Suprapubic skin (tissue), 4 donors: Measurements from ENCODE around the gene ERO1B. TPM values are rescaled to one million over a fixed set of nuclear protein-coding genes. Genes with fewer than 3 reads are reported as not detected.

Experiments
- DNase-seq, 2 donors: peaks; one replicate each; pipeline ENCODE4 v3.0.0-alpha.2; 2019; ENCODE audit warnings: low spot score in 2 of 2
- H3K27ac ChIP-seq: fragments of 200-600 bp; sonication (generic); one replicate; pipeline ENCODE4 v1.5.1; 2019
- H3K27me3 ChIP-seq: fragments of 200-600 bp; sonication (generic); one replicate; pipeline ENCODE4 v1.5.1; 2019
- H3K36me3 ChIP-seq: fragments of 200-600 bp; sonication (generic); one replicate; pipeline ENCODE4 v1.5.1; 2019
- H3K4me1 ChIP-seq: fragments of 200-600 bp; sonication (generic); one replicate; pipeline ENCODE4 v1.5.1; 2019
- H3K4me3 ChIP-seq: fragments of 200-600 bp; sonication (generic); one replicate; pipeline ENCODE4 v1.5.1; 2019; ENCODE audit warnings: mild to moderate bottlenecking
- H3K9me3 ChIP-seq: fragments of 200-600 bp; sonication (generic); one replicate; pipeline ENCODE4 v1.5.1; 2019
- EP300 ChIP-seq: sonication (generic); formaldehyde crosslinking; IDR thresholded peaks from one replicate; pipeline ENCODE4 v1.6.1; 2017; ENCODE audit warnings: antibody characterized with exemption
- POLR2A ChIP-seq, 2 donors: fragments of 450-650 bp; IDR thresholded peaks; one replicate each; pipeline ENCODE4 v1.6.1; 2017; ENCODE audit warnings: antibody characterized with exemption in 2 of 2, mild to moderate bottlenecking in 2 of 2, moderate library complexity in 2 of 2
- POLR2AphosphoS5 ChIP-seq, 3 donors: sonication (generic); formaldehyde crosslinking; IDR thresholded peaks; one replicate each; pipeline ENCODE4 v1.6.1; 2017; ENCODE audit warnings: antibody characterized with exemption in 3 of 3
- WGBS: methylation state at CpG from one replicate; pipeline ENCODE4 v1.1.5; 2018; 5-methylcytosine and 5-hydroxymethylcytosine counted together
- total RNA-seq, 4 donors: library from RNA; depleted of rRNA; stranded (reverse); fragments of >200 nt; gene quantifications; one replicate each; pipeline ENCODE4 v1.1.0, GENCODE V29; 2016
- TF ChIP-seq, protein P1 (sequence below), 2 donors: fragments of 200-600 bp in 1 of 2; fragments of 450-650 bp in 1 of 2; sonication (generic) in 1 of 2; IDR thresholded peaks; one replicate each; pipeline ENCODE4 v1.5.1; 2016 to 2019; ENCODE audit warnings: antibody characterized with exemption in 2 of 2, mild to moderate bottlenecking in 1 of 2, moderate library complexity in 1 of 2

ERO1B gene
- total RNA-seq, 4 donors from 2014 or later: 2.9 to 11.7 (median 4.2) TPM

- no peaks in the 10 kb centered on the region for H3K27me3 ChIP-seq
- TF ChIP-seq POLR2A (IDR thresholded peaks at IDR 0.05) (no peak), EP300 (no peak), POLR2AphosphoS5 (IDR thresholded peaks at IDR 0.05) (no peak)
- TF ChIP-seq, protein P1, sequence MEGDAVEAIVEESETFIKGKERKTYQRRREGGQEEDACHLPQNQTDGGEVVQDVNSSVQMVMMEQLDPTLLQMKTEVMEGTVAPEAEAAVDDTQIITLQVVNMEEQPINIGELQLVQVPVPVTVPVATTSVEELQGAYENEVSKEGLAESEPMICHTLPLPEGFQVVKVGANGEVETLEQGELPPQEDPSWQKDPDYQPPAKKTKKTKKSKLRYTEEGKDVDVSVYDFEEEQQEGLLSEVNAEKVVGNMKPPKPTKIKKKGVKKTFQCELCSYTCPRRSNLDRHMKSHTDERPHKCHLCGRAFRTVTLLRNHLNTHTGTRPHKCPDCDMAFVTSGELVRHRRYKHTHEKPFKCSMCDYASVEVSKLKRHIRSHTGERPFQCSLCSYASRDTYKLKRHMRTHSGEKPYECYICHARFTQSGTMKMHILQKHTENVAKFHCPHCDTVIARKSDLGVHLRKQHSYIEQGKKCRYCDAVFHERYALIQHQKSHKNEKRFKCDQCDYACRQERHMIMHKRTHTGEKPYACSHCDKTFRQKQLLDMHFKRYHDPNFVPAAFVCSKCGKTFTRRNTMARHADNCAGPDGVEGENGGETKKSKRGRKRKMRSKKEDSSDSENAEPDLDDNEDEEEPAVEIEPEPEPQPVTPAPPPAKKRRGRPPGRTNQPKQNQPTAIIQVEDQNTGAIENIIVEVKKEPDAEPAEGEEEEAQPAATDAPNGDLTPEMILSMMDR (IDR thresholded peaks at IDR 0.05): no peak
- H3K4me3 ChIP-seq: no peak overlapping the region
- H3K27ac ChIP-seq: no peak overlapping the region
- H3K36me3 ChIP-seq: peaks cover 32% of the 10 kb centered on the region
- no peaks in the 10 kb centered on the region for H3K4me1 ChIP-seq
- H3K9me3 ChIP-seq: no peaks in the 10 kb centered on the region
- WGBS: 66% methylated on average over 5 of the region's 5 CpGs
- DNase-seq: no peak
Measured at GRCh38 chr1:236207121-236207520, 74.6 kb downstream of the ERO1B start.

DNA sequence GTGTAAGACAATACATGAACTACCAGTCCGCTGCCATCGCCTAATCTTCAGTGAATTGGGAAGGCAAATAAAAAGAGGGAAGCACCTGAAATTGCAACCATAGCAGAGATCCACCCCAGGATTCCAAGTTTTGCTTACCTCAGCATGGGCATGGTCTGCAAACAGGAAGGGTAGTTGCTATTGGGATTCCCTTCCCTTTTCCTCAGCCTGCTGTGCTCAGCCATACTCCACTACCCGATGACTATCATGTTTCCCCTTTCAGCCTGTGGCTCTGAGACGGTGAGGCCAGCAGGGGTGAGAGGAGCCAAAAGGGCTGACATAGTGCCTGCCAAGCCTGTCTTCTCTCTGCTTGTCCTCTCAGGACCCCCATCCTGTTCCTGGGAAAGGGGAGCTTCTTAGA lies 75.2 kb downstream of the ERO1B start:
- no peaks in the 10 kb centered on the region for H3K9me3 ChIP-seq
- no peaks in the 10 kb centered on the region for H3K27me3 ChIP-seq
- peaks cover 33% of the 10 kb centered on the region for H3K36me3 ChIP-seq
- 72% methylated on average over 4 of the region's 4 CpGs for WGBS
- no peak for TF ChIP-seq POLR2AphosphoS5 (IDR thresholded peaks at IDR 0.05)
- no peak for TF ChIP-seq EP300
- TF ChIP-seq, protein P1 (IDR thresholded peaks at IDR 0.05): no peak
- no peak for TF ChIP-seq POLR2A (IDR thresholded peaks at IDR 0.05)
- no peak for DNase-seq
- no peak overlapping the region for H3K4me3 ChIP-seq
- no peaks in the 10 kb centered on the region for H3K4me1 ChIP-seq
- no peak overlapping the region for H3K27ac ChIP-seq

GRCh38 chr1:236204656-236205055 lies 77.1 kb downstream of the ERO1B start:
- peaks cover 33% of the 10 kb centered on the region for H3K36me3 ChIP-seq
- WGBS: 92% methylated on average over 3 of the region's 3 CpGs
- H3K9me3 ChIP-seq: no peaks in the 10 kb centered on the region
- no peak for DNase-seq
- H3K27me3 ChIP-seq: no peaks in the 10 kb centered on the region
- no peak overlapping the region for H3K4me3 ChIP-seq
- H3K4me1 ChIP-seq: no peaks in the 10 kb centered on the region
- no peak overlapping the region for H3K27ac ChIP-seq
- TF ChIP-seq EP300 (no peak), POLR2AphosphoS5 (IDR thresholded peaks at IDR 0.05) (no peak), POLR2A (IDR thresholded peaks at IDR 0.05) (no peak)
- TF ChIP-seq, protein P1 (IDR thresholded peaks at IDR 0.05): no peak

DNA sequence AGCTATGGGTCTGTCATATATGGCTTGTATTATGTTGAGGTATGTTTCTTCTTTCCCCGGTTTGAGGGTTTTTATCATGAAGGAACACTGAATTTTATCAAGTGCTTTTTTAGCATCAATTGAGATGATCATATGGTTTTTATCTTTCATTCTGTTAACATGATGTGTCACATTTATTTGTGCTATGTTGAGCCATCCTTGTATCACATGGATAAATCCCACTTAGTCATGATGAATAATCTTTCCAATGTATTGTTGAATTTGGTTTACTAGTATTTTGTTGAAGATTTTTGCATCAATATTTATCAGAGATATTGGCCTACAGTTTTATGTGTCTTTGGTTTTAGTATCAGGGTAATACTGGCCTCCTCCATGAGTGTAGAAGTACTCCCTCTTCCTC lies 77.7 kb downstream of the ERO1B start:
- peaks cover 33% of the 10 kb centered on the region for H3K36me3 ChIP-seq
- H3K27ac ChIP-seq: no peak overlapping the region
- no peaks in the 10 kb centered on the region for H3K4me1 ChIP-seq
- TF ChIP-seq, protein P1 (IDR thresholded peaks at IDR 0.05): no peak
- TF ChIP-seq POLR2AphosphoS5 (IDR thresholded peaks at IDR 0.05) (no peak), EP300 (no peak), POLR2A (IDR thresholded peaks at IDR 0.05) (no peak)
- H3K4me3 ChIP-seq: no peak overlapping the region
- no peaks in the 10 kb centered on the region for H3K9me3 ChIP-seq
- DNase-seq: no peak
- 94% methylated on average over 1 of the region's 1 CpG for WGBS
- no peaks in the 10 kb centered on the region for H3K27me3 ChIP-seq

DNA sequence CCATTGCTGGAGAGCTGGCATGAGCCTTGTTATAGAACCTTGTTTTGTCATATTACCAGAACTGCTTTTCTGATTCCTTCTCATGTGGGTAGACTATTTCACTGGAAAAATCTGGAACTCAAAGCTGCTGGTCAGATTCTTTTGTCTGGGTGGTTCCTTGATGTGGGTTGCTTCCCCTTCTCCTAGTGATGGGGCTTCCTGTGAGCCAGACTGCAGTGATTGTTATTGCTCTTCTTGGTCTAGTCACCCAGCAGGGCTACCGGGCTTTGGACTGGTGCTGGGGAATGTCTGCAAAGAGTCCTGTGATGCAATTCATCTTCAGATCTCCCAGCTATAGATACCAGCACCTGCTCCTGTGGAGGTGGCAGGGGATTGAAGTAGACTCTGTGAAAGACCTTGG lies 80.0 kb downstream of the ERO1B start:
- WGBS: 75% methylated on average over 1 of the region's 1 CpG
- peaks cover 5% of the 10 kb centered on the region for H3K9me3 ChIP-seq
- no peak for DNase-seq
- H3K4me1 ChIP-seq: no peaks in the 10 kb centered on the region
- H3K4me3 ChIP-seq: no peak overlapping the region
- no peak overlapping the region for H3K27ac ChIP-seq
- H3K36me3 ChIP-seq: peaks cover 30% of the 10 kb centered on the region
- H3K27me3 ChIP-seq: no peaks in the 10 kb centered on the region
- TF ChIP-seq POLR2A (IDR thresholded peaks at IDR 0.05) (no peak), POLR2AphosphoS5 (IDR thresholded peaks at IDR 0.05) (no peak), EP300 (no peak)
- TF ChIP-seq, protein P1 (IDR thresholded peaks at IDR 0.05): no peak
